SK-N-SH treated with all-trans-retinoic acid at 6 μM for 48 hours (cell line): ENCODE measurements around the gene EVI2A.

Experiments used
- ATAC-seq: fragments of 200-7000 bp; cut with Tn5 transposase; 3 replicates; pipeline ENCODE4 v1.9.1; 2020; ENCODE audit warnings: mild to moderate bottlenecking, moderate library complexity
- ARNTL ChIP-seq: fragments of 450-650 bp; formaldehyde crosslinking; IDR thresholded peaks from 2 replicates; pipeline ENCODE4 v1.5.0; 2020; ENCODE audit warnings: low read depth, mild to moderate bottlenecking, moderate library complexity, borderline replicate concordance
- CREB5 ChIP-seq: fragments of 250-450 bp; sonication (Bioruptor Pico); IDR thresholded peaks from 2 replicates; pipeline ENCODE4 v1.5.1; 2020; ENCODE audit warnings: low read depth, mild to moderate bottlenecking, moderate library complexity
- CSRNP3 ChIP-seq: fragments of 250-450 bp; sonication (Bioruptor Pico); IDR thresholded peaks from 2 replicates; pipeline ENCODE4 v1.5.1; 2021; ENCODE audit warnings: mild to moderate bottlenecking, moderate library complexity
- ESRRG ChIP-seq: fragments of 250-450 bp; sonication (Bioruptor Pico); IDR thresholded peaks from 2 replicates; pipeline ENCODE4 v1.6.1; 2021; ENCODE audit warnings: mild to moderate bottlenecking
- OSR1 ChIP-seq: fragments of 250-450 bp; sonication (Bioruptor Pico); IDR thresholded peaks from 2 replicates; pipeline ENCODE4 v1.8.0; 2022; ENCODE audit warnings: moderate library complexity, mild to moderate bottlenecking, inconsistent platforms
- PATZ1 ChIP-seq: fragments of 250-450 bp; sonication (Bioruptor Pico); IDR thresholded peaks from 2 replicates; pipeline ENCODE4 v1.8.0; 2020; ENCODE audit warnings: mild to moderate bottlenecking, moderate library complexity, borderline replicate concordance
- POU6F1 ChIP-seq: fragments of 250-450 bp; sonication (Bioruptor Pico); IDR thresholded peaks from 2 replicates; pipeline ENCODE4 v1.8.0; 2021; ENCODE audit warnings: low read depth, mild to moderate bottlenecking, moderate library complexity, borderline replicate concordance
- PPARA ChIP-seq: fragments of 250-450 bp; sonication (Bioruptor Pico); IDR thresholded peaks from 2 replicates; pipeline ENCODE4 v1.5.0; 2020; ENCODE audit warnings: mild to moderate bottlenecking, borderline replicate concordance
- RARB ChIP-seq: fragments of 250-450 bp; sonication (Bioruptor Pico); IDR thresholded peaks from 2 replicates; pipeline ENCODE4 v1.8.0; 2021; ENCODE audit warnings: mild to moderate bottlenecking, moderate library complexity
- SNAI2 ChIP-seq: fragments of 250-450 bp; sonication (Bioruptor Pico); IDR thresholded peaks from 2 replicates; pipeline ENCODE4 v1.5.0; 2020; ENCODE audit warnings: mild to moderate bottlenecking, moderate library complexity
- TOX ChIP-seq: fragments of 250-450 bp; sonication (Bioruptor Pico); IDR thresholded peaks from 2 replicates; pipeline ENCODE4 v1.8.0; 2021; ENCODE audit warnings: mild to moderate bottlenecking, moderate library complexity, borderline replicate concordance
- TSHZ2 ChIP-seq: fragments of 250-450 bp; sonication (Bioruptor Pico); IDR thresholded peaks from 2 replicates; pipeline ENCODE4 v1.5.0; 2020; ENCODE audit warnings: mild to moderate bottlenecking, moderate library complexity
- ZFP3 ChIP-seq: fragments of 250-450 bp; sonication (Bioruptor Pico); IDR thresholded peaks from 2 replicates; pipeline ENCODE4 v1.5.0; 2020; ENCODE audit warnings: mild to moderate bottlenecking, moderate library complexity
- ZFP30 ChIP-seq: fragments of 450-650 bp; formaldehyde crosslinking; IDR thresholded peaks from 2 replicates; pipeline ENCODE4 v1.5.0; 2022; ENCODE audit warnings: mild to moderate bottlenecking, moderate library complexity
- ZNF565 ChIP-seq: fragments of 450-650 bp; formaldehyde crosslinking; conservative IDR thresholded peaks from 2 replicates; pipeline ENCODE4 v1.5.0; 2020; ENCODE audit warnings: low read depth, mild to moderate bottlenecking, moderate library complexity
- ZNF70 ChIP-seq: fragments of 450-650 bp; formaldehyde crosslinking; IDR thresholded peaks from 2 replicates; pipeline ENCODE4 v1.5.0; 2020; ENCODE audit warnings: mild to moderate bottlenecking, moderate library complexity
- ZNF8 ChIP-seq: fragments of 450-650 bp; formaldehyde crosslinking; IDR thresholded peaks from 2 replicates; pipeline ENCODE4 v1.5.0; 2020; ENCODE audit warnings: mild to moderate bottlenecking, moderate library complexity

EVI2A gene

GRCh38 chr17:31309556-31309955, 11.9 kb downstream of the EVI2A start (continued):
- TF ChIP-seq CREB5 (CRISPR knock-in tag) (no peak), ZNF70 (no peak), ARNTL (CRISPR knock-in tag) (no peak), ZNF565 (CRISPR knock-in tag) (no peak), RARB (CRISPR knock-in tag) (no peak), ZFP3 (CRISPR knock-in tag) (no peak), ESRRG (CRISPR knock-in tag) (no peak), OSR1 (no peak)

- no peak for TF ChIP-seq TOX (CRISPR knock-in tag)
- no peak for TF ChIP-seq OSR1
- no peak for TF ChIP-seq CREB5 (CRISPR knock-in tag)
- no peak for TF ChIP-seq ZNF565 (CRISPR knock-in tag)
- TF ChIP-seq CSRNP3 (CRISPR knock-in tag), result no peak
- TF ChIP-seq ZFP3 (CRISPR knock-in tag), result no peak
- TF ChIP-seq PPARA, result no peak
- TF ChIP-seq PATZ1, result no peak
- TF ChIP-seq SNAI2 (CRISPR knock-in tag), result no peak
- TF ChIP-seq TSHZ2 (CRISPR knock-in tag), result no peak
- no peak for ATAC-seq
Measured at GRCh38 chr17:31308372-31309334, 12.8 kb downstream of the EVI2A start.

DNA sequence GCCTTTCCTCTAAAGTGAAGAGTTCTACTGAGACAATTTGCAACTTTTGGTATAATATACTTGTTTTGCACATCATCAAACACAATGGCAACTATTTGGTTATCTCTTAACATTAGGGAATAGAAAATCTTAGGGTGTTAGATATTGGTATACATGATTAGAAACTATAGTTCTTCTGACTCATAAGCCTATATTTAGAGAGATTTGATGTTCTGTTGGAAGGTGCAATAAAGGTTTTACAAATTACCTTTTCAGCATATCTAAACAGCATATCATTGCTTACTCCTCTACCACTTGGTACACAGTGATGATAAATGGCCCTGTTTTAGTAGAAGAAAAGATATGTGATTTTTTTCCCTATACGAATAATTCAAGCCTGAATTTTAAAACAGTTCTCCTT, 13.8 kb downstream of the EVI2A start:
- TF ChIP-seq ZFP30 (CRISPR knock-in tag) (no peak), POU6F1 (CRISPR knock-in tag) (no peak), OSR1 (no peak)
- ATAC-seq, result no peak

DNA sequence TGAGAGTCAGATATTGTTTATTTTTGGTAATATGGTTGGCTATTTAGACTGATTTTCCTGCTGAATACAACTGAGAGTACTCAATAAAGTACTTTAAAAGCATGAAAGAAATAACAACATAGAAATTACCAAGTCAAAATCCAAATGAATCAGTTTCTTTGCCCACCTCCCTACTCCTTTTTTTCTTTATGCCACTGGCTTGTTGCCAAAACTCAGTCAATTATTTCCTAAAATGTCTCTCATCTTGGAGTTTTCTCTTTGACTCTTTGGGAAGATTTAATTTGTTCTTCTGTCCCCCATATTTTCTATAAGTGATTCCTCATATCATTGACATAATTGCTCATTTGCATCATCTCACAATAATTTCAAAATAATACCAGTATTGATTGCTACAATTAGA, 21.8 kb downstream of the EVI2A start:
- TF ChIP-seq ZNF8 (CRISPR knock-in tag), result no peak
- no peak for ATAC-seq
